HepG2 (cell line): ENCODE measurements around the gene SGSH. TPM values are rescaled to one million over a fixed set of nuclear protein-coding genes. Genes with fewer than 3 reads are reported as not detected.

Experiments
- ATAC-seq: fragments of 200-7000 bp; cut with Tn5 transposase; 3 replicates; pipeline ENCODE4 v1.9.1; 2020; ENCODE audit warnings: mild to moderate bottlenecking, moderate library complexity
- BruUV-seq: library from RNA; stranded (reverse); fragments of 400-500 nt; replicated peaks from 2 replicates; lab custom pipeline; 2021; lab: Mats Ljungman, UMichigan
- CTCF ChIA-PET: fragments of 300-600 bp; formaldehyde crosslinking; extraction: SDS; loops from one replicate; lab custom pipeline; 2021; ENCODE audit warnings: low total read pairs, inconsistent platforms, low intra/inter-chr PET ratio; lab: Yijun Ruan, JAX
- POLR2A ChIA-PET: fragments of 350-600 bp; sonication (Branson Sonifier 250); formaldehyde crosslinking; loops from one replicate; lab custom pipeline; 2020; ENCODE audit warnings: antibody characterized with exemption, inconsistent platforms; lab: Yijun Ruan, JAX
- DNase-seq: peaks from one replicate; pipeline ENCODE4 v3.0.0-alpha.2; 2015; ENCODE audit warnings: low spot score
- FAIRE-seq: peaks from 3 replicates; lab custom pipeline; 2011; peaks lifted over from hg19 to GRCh38; lab: Jason Lieb, UNC
- H2AFZ ChIP-seq: one replicate; pipeline ENCODE4 v1.6.1; 2011; ENCODE audit warnings: low read length, inconsistent platforms
- H3K27ac ChIP-seq: fragments of 300-600 bp; 3 replicates; pipeline ENCODE4 v1.8.0; 2011; ENCODE audit warnings: mixed run types, mild to moderate bottlenecking, mixed read lengths, low read length, inconsistent platforms; ENCODE audit not compliant: insufficient read depth; ENCODE audit errors: extremely low read length
- H3K27me3 ChIP-seq, 2 experiments: fragments of 200-600 bp in 1 of 2; 2 replicates in 1 of 2; 3 replicates in 1 of 2; pipeline versions ENCODE4 v1.6.0 to v1.8.0; 2011; ENCODE audit warnings: low read length in 2 of 2, mild to moderate bottlenecking in 2 of 2, moderate library complexity in 2 of 2, inconsistent platforms in 1 of 2; ENCODE audit not compliant: insufficient read depth in 2 of 2, control insufficient read depth in 1 of 2
- H3K36me3 ChIP-seq, 2 experiments: fragments of 200-600 bp in 1 of 2; replicated peaks in 1 of 2; 2 replicates in 1 of 2; 3 replicates in 1 of 2; pipeline versions ENCODE4 v1.5.1 to v1.8.0; 2011; ENCODE audit warnings: low read length in 2 of 2, inconsistent platforms in 1 of 2; ENCODE audit not compliant: insufficient read depth in 2 of 2, control insufficient read depth in 1 of 2
- H3K4me1 ChIP-seq: 2 replicates; pipeline ENCODE4 v1.5.1; 2012; ENCODE audit warnings: low read length, inconsistent platforms; ENCODE audit not compliant: insufficient read depth
- H3K4me2 ChIP-seq: 2 replicates; pipeline ENCODE4 v1.6.0; 2011; ENCODE audit warnings: low read depth, low read length, inconsistent platforms
- H3K4me3 ChIP-seq, 3 experiments: fragments of 200-600 bp in 1 of 3; sonication (generic), shearing (Covaris generic) in 1 of 3; replicated peaks in 1 of 3; 2 replicates each; pipeline ENCODE4 v1.5.1; 2011 to 2016; ENCODE audit warnings: low read length in 3 of 3, inconsistent platforms in 2 of 3, low read depth in 2 of 3, mild to moderate bottlenecking in 2 of 3, control low read depth in 1 of 3, mixed read lengths in 1 of 3; ENCODE audit not compliant: insufficient read depth in 1 of 3
- H3K79me2 ChIP-seq: one replicate; pipeline ENCODE4 v1.6.1; 2011; ENCODE audit warnings: low read length, inconsistent platforms; ENCODE audit not compliant: insufficient read depth
- H3K9ac ChIP-seq: 2 replicates; pipeline ENCODE4 v1.6.0; 2011; ENCODE audit warnings: mild to moderate bottlenecking, low read depth, low read length, inconsistent platforms; ENCODE audit not compliant: insufficient read depth
- H3K9me3 ChIP-seq: 2 replicates; pipeline ENCODE4 v1.5.1; 2012; ENCODE audit warnings: mild to moderate bottlenecking, low read length
- H4K20me1 ChIP-seq: 2 replicates; pipeline ENCODE4 v1.6.0; 2011; ENCODE audit warnings: inconsistent platforms, mild to moderate bottlenecking, low read length, moderate library complexity; ENCODE audit not compliant: insufficient read depth
- ASH2L ChIP-seq: fragments of 300-600, 200-600 bp; sonication (generic); IDR thresholded peaks from 2 replicates; pipeline ENCODE4 v1.7.0; 2017; ENCODE audit warnings: low read depth, mild to moderate bottlenecking, moderate library complexity, mixed read lengths, low read length; ENCODE audit not compliant: insufficient read length
- BHLHE40 ChIP-seq: IDR thresholded peaks from 2 replicates; pipeline ENCODE4 v1.6.1; 2011; ENCODE audit warnings: low read length, improper control_type of control experiment
- HCFC1 ChIP-seq: fragments of 150-350 bp; IDR thresholded peaks from 2 replicates; pipeline ENCODE4 v1.6.1; 2014; ENCODE audit warnings: low read depth, low read length
- SMYD3 ChIP-seq: sonication (generic); formaldehyde crosslinking; IDR thresholded peaks from 2 replicates; pipeline ENCODE4 v1.8.1; 2023; ENCODE audit warnings: mild to moderate bottlenecking, missing genetic modification reagents
- ZNF260 ChIP-seq: sonication (generic); formaldehyde crosslinking; IDR thresholded peaks from 2 replicates; pipeline ENCODE4 v1.4.0; 2020; ENCODE audit warnings: missing genetic modification reagents, low read depth, mild to moderate bottlenecking, borderline replicate concordance
- ZNF547 ChIP-seq: sonication (generic); formaldehyde crosslinking; IDR thresholded peaks from 2 replicates; pipeline ENCODE4 v1.5.1; 2020; ENCODE audit warnings: mild to moderate bottlenecking, missing genetic modification reagents
- ZNF577 ChIP-seq: sonication (generic); formaldehyde crosslinking; IDR thresholded peaks from 2 replicates; pipeline ENCODE4 v1.4.0; 2020; ENCODE audit warnings: mild to moderate bottlenecking, low read depth, missing genetic modification reagents, borderline replicate concordance
- ZNF788 ChIP-seq: sonication (generic); formaldehyde crosslinking; IDR thresholded peaks from 2 replicates; pipeline ENCODE4 v1.5.0; 2020; ENCODE audit warnings: mild to moderate bottlenecking, missing genetic modification reagents, borderline replicate concordance
- WGBS: methylation state at CpG from one replicate; pipeline ENCODE4 v1.1.6; 2017; ENCODE audit warnings: low lambda C conversion rate; 5-methylcytosine and 5-hydroxymethylcytosine counted together
- in situ Hi-C: cut with HindIII; loops from 2 replicates; pipeline ENCODE4 v1.10.0; 2017; ENCODE audit warnings: low pct_unique_long_range_greater_than_20kb; ENCODE audit not compliant: extremely low pct_ligation_motif_present
- intact Hi-C: fragments of 100-400 bp; cut with micrococcal nuclease; formaldehyde crosslinking; loops from one replicate; pipeline ENCODE4 v1.10.0; 2022; ENCODE audit not compliant: unreplicated experiment
- polyA plus RNA-seq, 8 experiments: library from polyadenylated mRNA; depleted of rRNA in 3 of 8; stranded (reverse) in 7 of 8; unstranded in 1 of 8; fragments of >200 nt; fragmentation: Illumina TruSeq in 4 of 8; extraction: Trizol in 4 of 8; gene quantifications; 2 replicates each; pipeline versions ENCODE4 v1.2.1 to v1.2.3, GENCODE V29; 2011 to 2016; ENCODE audit warnings: low read depth in 4 of 8, missing spikeins in 1 of 8, mixed read lengths in 1 of 8; ENCODE audit not compliant: insufficient read depth in 1 of 8
- total RNA-seq, 5 experiments: library from RNA; depleted of rRNA; stranded (reverse); fragments of >200 nt; fragmentation: Illumina TruSeq; extraction: Trizol; gene quantifications; 2 replicates each; pipeline ENCODE4 v1.2.3, GENCODE V29; 2016; ENCODE audit warnings: low read depth in 1 of 5
- TF ChIP-seq, protein P1 (sequence below): sonication (generic); formaldehyde crosslinking; IDR thresholded peaks from one replicate; pipeline ENCODE4 v1.5.1; 2020; ENCODE audit warnings: mild to moderate bottlenecking, missing genetic modification reagents; ENCODE audit errors: not compliant biosample characterization
- TF ChIP-seq, protein P2 (sequence below): sonication (generic); formaldehyde crosslinking; IDR thresholded peaks from 2 replicates; pipeline ENCODE4 v1.4.0; 2020; ENCODE audit warnings: missing genetic modification reagents

The SGSH gene
- total and polyA plus RNA-seq, 2 of the 13 experiments (the other 11 are each of a cell fraction or from before 2014, with no cell fraction given): 12.2 to 17.6 TPM

DNA sequence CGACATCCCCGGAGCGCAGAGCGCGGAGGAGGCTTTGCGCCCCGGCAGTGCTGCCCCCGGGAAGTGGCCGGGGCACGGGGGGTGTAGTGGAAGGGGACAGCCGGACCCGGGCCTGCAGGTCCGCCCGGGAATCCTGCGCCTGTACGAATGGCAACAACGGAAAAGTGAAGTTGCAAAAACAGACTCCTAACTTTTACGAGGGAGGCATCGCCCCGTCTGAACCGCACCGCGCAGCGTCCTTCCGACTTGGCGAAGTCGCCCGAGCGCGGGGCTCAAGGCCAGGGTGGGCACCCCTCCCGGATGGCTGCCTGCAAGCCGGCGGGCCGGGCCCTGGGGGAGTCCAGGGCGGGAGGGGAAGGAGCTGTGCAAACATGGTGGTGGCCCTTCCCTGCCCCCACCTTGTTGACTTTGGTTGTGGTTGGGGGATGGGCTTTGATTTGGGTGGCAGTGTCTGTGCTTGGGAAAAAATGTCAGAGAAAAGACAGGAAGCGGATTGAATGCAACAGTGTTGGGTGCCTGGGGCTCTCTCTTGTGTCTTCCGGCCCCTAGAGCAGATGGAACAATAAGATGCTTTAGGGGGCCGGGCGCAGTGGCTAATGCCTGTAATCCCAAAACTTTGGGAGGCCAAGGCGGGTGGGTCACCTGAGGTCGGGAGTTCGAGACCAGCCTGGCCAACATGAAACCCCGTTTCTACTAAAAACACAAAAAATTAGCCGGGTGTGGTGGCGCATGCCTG, 41.2 kb upstream of the SGSH start (continued):
- no peak for TF ChIP-seq ZNF577
- TF ChIP-seq ZNF788 (CRISPR knock-in tag): peak; percentile 83; the same call in 1 of the 2 replicates
- TF ChIP-seq ZNF547 (CRISPR knock-in tag): peak; percentile 93
- TF ChIP-seq ASH2L: peak; percentile 69
- 0 out of 2 replicates have a peak, but pooled peaks have one; percentile 10 for TF ChIP-seq HCFC1
- TF ChIP-seq SMYD3 (CRISPR knock-in tag): peak; percentile 60; the same call in 1 of the 2 replicates
- no peak for TF ChIP-seq ZNF260

DNA sequence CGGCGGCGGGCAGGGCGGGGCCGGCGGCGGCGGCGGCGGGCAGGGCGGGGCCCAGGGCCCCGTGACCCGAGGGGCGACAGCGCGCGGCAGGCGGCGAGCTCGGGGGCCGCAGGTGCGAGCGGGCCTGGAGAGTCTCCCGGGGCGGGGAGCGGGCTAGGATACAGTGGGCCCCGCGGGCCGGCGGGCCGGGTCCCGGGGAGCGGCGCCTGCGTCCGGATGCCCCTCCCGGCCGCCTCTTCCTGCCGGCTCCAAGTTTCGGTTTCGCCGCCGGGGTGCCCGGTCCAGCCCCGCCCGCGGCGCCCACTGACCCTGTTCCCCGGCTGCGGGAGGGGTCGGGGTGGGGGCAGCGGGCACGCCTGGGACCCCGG, 40.6 kb upstream of the SGSH start, which contains the start of gene RNF213:
Gene RNF213, plus strand, starts transcription at position 62 of the 368 bp plus-strand sequence. CDS start 2,830 bp downstream, outside the sequence.
- intact Hi-C loops: no loop called here
- Histone ChIP-seq H3K79me2 (peaks cover 6% of the 10 kb centered on the region), H3K9ac (peak within 1 kb of the TSS; percentile 92), H3K4me3 (peak within 1 kb of the TSS; percentile 84 to 100 (median 89)), H2AFZ (no peak within 1 kb of the TSS), H3K27me3 (no peaks in the 10 kb centered on the region; a peak in 1 of 5 replicates), H3K27ac (peak within 1 kb of the TSS; percentile 94), H3K36me3 (no peaks in the 10 kb centered on the region), H4K20me1 (no peaks in the 10 kb centered on the region), H3K4me1 (peaks cover 50% of the 10 kb centered on the region), H3K4me2 (peak within 1 kb of the TSS; percentile 99), H3K9me3 (no peaks in the 10 kb centered on the region)
- in situ Hi-C loops: no loop called here
- BruUV-seq: no TSS peak
- DNase-seq: no peak
- ChIA-PET POLR2A (interaction anchor here (0.9 to 3.5 kb wide), 7 partner anchors 28 to 267 kb away, joined by 3 to 31 read pairs (median 6); partner anchors contain the start of genes EIF4A3, SGSH and SLC26A11), CTCF (no interaction called here)
- peak; percentile 36 for ATAC-seq
- 0% methylated on average over 5 of the region's 54 CpGs for WGBS
- no peak for FAIRE-seq
- TF ChIP-seq, protein P1, sequence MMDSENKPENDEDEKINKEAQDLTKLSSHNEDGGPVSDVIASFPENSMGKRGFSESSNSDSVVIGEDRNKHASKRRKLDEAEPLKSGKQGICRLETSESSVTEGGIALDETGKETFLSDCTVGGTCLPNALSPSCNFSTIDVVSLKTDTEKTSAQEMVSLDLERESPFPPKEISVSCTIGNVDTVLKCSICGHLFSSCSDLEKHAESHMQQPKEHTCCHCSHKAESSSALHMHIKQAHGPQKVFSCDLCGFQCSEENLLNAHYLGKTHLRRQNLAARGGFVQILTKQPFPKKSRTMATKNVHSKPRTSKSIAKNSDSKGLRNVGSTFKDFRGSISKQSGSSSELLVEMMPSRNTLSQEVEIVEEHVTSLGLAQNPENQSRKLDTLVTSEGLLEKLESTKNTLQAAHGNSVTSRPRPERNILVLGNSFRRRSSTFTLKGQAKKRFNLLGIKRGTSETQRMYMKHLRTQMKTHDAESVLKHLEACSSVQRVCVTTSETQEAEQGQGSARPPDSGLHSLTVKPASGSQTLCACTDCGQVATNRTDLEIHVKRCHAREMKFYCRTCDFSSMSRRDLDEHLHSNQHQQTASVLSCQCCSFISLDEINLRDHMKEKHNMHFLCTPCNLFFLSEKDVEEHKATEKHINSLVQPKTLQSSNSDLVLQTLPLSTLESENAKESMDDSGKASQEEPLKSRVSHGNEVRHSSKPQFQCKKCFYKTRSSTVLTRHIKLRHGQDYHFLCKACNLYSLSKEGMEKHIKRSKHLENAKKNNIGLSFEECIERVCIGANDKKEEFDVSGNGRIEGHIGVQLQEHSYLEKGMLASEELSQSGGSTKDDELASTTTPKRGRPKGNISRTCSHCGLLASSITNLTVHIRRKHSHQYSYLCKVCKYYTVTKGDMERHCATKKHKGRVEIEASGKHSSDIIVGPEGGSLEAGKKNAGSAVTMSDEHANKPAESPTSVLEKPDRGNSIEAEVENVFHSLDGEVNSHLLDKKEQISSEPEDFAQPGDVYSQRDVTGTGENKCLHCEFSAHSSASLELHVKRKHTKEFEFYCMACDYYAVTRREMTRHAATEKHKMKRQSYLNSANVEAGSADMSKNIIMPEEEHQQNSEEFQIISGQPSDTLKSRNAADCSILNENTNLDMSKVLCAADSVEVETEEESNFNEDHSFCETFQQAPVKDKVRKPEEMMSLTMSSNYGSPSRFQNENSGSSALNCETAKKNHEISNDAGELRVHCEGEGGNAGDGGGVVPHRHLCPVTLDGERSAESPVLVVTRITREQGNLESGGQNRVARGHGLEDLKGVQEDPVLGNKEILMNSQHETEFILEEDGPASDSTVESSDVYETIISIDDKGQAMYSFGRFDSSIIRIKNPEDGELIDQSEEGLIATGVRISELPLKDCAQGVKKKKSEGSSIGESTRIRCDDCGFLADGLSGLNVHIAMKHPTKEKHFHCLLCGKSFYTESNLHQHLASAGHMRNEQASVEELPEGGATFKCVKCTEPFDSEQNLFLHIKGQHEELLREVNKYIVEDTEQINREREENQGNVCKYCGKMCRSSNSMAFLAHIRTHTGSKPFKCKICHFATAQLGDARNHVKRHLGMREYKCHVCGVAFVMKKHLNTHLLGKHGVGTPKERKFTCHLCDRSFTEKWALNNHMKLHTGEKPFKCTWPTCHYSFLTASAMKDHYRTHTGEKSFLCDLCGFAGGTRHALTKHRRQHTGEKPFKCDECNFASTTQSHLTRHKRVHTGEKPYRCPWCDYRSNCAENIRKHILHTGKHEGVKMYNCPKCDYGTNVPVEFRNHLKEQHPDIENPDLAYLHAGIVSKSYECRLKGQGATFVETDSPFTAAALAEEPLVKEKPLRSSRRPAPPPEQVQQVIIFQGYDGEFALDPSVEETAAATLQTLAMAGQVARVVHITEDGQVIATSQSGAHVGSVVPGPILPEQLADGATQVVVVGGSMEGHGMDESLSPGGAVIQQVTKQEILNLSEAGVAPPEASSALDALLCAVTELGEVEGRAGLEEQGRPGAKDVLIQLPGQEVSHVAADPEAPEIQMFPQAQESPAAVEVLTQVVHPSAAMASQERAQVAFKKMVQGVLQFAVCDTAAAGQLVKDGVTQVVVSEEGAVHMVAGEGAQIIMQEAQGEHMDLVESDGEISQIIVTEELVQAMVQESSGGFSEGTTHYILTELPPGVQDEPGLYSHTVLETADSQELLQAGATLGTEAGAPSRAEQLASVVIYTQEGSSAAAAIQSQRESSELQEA: peak; percentile 20
- TF ChIP-seq, protein P2, sequence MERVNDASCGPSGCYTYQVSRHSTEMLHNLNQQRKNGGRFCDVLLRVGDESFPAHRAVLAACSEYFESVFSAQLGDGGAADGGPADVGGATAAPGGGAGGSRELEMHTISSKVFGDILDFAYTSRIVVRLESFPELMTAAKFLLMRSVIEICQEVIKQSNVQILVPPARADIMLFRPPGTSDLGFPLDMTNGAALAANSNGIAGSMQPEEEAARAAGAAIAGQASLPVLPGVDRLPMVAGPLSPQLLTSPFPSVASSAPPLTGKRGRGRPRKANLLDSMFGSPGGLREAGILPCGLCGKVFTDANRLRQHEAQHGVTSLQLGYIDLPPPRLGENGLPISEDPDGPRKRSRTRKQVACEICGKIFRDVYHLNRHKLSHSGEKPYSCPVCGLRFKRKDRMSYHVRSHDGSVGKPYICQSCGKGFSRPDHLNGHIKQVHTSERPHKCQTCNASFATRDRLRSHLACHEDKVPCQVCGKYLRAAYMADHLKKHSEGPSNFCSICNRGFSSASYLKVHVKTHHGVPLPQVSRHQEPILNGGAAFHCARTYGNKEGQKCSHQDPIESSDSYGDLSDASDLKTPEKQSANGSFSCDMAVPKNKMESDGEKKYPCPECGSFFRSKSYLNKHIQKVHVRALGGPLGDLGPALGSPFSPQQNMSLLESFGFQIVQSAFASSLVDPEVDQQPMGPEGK: no peak
- 0 out of 2 replicates have a peak, but pooled peaks have one; percentile 15 for TF ChIP-seq BHLHE40
